NCI-H2029 treated with DMSO at 0.1 percent for 48 hours (cell line): ENCODE results near the gene PPM1F.
A peak's percentile ranks its signal among the peaks of the same experiment; 100 is the strongest.

Experiments used
- DNase-seq: peaks from one replicate; lab custom pipeline; 2025; lab: John Stamatoyannopoulos, UW

PPM1F gene

DNA sequence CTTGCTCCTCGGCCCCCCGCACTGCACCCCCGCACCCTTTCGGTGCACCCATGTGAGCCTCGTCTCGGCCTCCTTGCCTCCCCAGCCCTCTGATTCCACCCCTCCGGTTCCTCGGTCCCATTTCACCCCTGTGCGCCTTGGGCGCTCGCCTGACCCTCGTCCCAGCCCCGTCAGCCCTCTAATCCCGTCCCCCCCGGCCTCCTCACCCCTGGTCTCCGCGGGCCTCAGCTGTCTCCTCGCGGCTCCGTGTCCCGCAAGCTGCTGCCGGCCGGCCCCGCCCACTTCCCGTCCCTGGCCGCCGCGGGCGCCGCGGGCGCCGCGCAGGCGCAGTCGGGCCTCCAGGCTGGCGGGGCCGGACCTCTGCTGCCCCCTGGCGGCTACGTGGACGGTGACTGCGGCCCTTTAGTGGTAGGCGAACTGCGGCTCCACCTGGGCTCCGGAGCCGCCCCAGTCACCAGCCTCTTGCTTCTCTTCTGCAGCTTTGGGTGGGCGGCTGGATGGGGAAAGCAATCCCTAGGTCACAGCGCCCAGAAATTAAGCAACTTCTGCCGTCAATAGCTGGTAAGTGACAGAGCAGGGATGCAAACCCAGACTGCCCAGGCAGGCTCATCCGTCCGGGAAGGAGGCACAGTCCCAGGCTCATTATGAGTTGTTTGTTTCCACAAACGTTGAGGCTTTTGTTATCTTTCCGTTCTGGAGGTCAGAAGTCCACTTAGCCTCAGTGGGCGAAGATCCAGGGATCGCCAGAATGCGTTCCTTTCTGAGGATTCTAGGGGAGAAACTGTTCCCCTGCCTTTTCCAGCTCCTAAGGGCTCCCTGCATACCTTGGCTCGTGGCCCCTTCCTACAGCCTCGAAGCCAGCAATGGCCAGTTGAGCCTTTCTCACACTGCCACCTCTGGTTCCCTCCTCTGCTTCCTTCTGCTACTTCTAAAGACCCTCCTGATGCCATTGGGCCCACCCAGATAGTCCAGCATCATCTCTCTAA lies at the start of gene PPM1F:
Gene PPM1F, minus strand, starts transcription at position 263 of the 986 bp plus-strand sequence. CDS start 6,800 bp downstream, outside the sequence.
- DNase-seq = peak; percentile 28

DNA sequence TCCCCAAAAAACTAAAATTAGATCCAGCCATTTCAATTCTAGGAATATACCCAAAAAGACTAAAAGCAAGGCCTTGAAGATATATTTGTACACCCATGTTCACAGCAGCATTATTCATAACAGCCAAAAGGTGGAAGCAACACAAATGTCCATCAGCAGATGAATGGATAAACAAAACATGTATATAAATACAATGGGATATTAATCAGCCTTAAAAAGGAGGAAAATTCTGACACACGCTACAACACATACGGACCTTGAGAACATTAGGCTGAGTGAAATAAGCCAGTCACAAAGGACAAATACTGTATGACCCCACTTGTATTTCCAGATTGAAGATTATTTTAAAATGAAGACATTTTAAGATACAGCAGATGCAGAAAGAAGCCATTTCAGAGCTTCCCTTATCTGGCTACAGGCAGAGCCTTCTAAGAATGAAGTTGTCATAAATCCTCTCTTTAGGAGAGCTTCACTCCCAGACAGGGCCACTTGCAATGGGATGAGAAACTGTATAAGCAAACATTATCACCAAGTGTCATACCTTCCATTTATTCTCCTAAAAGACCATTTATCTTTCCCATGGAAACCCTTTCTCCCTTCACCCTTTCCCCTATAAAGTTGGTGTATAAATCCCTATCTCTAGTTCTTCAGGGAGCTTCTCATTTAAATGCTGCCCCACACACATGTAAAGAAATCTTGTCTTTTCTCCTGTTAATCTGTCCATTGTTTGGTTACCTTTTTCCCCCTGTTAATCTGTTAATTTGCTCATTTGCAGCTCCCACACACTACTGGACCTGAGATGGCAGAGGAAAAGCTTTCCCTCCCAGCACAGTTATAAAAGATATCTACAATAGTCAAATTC lies 49.2 kb upstream of the PPM1F start:
- no peak for DNase-seq

DNA sequence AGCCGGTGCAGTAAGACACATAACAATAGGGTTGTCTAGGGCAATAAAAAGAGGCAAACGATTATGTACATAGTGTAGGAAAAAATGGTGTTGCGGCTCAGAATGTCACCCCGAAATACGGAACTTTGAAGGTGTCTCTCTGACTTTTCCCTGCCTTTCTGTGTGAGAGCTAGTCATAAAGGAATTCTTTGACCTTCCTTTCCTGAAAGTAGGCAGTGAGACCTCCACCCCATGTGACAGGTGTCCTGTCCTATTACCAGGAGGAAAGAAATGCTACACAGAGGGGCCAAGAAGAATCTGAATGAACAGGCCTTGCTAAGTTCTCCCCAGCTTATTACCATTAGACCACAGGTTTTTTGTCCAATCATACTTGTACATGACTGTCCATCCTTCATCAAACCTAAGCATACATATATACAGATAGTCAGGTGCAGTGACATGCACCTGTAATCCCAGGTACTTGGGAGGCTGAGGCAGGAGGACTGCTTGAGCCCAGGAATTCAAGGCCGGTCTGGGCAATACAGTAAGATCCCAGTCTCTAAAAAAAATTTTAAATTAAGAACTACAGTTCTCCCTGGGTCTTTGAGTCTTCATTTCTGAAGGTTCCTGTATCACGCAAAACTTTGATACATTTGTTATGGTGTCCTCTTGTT lies 46.1 kb upstream of the PPM1F start:
- DNase-seq = no peak

DNA sequence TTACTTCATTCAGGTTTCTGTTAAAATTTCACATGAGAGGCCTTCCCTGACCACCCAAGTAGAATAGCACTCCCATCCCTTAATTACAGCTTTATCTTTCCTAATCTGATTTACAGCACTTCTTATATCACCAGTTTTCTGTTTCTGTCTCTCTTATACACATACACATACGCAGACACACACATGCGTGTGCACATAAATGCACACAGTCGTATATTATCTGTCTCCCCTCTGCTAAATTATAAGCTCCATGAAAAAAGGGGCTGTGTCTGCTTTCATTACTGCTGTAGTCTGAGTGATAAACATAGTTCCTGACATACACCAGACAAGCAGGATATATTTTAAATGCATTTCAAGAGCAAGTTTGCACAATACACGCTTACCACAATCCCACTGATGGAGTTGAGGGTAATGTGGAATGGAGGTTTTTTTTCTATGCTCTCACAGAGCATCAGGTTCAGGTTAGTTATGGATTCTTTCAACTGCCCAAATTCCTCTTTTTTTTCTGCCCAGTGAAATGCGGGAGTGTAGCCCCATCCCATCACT lies 43.6 kb upstream of the PPM1F start:
- DNase-seq = no peak

GRCh38 chr22:21995660-21996059 lies 43.0 kb upstream of the PPM1F start:
- DNase-seq = no peak

DNA sequence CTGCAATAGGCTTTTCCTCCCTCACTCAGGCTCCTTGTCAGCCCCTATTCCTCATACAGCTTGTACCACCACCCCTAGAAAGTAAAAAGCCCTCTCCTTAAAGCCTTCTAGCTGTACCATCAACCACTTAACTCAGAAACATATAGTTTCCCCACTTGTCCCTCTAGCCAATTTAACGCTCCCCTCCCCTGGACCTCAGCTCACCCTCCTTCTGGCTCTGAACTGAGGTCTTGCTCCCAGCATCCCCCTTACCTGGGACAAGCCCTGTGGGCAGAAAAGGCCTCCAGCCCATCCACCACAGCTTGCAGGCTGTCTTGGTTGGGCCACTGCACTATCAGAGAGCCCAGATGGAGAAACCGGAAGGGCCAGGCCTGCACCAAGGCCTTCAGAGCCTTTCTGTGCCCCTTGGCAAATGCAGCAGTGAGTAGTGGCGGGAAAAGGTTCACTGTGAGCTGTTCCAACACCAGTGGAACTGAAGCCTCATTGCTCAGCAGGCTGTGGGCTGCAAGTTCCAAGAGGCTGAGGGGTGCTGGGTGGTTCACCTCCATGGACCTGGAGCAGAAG lies 42.3 kb upstream of the PPM1F start:
- DNase-seq = no peak

GRCh38 chr22:21992593-21993237 lies 40.1 kb upstream of the PPM1F start:
- DNase-seq = no peak

GRCh38 chr22:21991774-21992173 lies 39.1 kb upstream of the PPM1F start:
- DNase-seq = no peak

DNA sequence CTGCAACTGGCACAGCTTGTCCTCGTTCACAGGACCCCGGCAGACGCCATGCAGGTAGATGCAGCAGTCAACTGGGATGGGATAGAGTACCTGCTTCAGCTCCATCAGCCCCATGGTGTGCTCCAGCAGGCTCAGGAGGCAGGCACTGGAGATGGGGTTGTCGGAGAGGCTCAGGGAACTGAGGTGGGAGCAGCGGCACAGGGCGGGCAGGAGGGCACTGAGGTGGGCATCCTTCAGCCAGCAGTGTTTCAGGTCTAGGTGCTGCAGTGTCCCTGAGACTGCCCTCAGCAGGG lies 38.6 kb upstream of the PPM1F start:
- DNase-seq = no peak

- no peak for DNase-seq
These were observed 38.0 kb upstream of the PPM1F start for GRCh38 chr22:21990445-21991303.

DNA sequence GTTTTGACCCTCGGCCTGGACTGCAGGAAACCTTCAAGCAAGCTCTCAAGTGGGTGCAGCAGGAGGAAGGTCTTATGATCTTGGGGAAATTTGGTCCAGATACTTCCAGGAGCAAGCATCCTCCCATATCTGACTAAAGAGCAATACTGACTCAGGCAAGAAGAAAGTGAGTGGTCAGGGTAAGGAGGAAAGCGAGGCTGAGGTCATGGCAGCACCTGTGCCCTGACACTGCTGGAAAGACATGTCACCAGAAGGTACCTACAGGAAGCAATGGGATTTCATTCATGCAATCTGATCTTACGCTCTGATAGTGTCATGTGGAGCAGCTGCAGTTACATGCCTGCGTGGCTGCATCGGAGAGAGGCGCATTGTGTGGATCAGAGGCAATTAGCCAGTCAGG lies 36.4 kb upstream of the PPM1F start:
- DNase-seq = no peak

DNA sequence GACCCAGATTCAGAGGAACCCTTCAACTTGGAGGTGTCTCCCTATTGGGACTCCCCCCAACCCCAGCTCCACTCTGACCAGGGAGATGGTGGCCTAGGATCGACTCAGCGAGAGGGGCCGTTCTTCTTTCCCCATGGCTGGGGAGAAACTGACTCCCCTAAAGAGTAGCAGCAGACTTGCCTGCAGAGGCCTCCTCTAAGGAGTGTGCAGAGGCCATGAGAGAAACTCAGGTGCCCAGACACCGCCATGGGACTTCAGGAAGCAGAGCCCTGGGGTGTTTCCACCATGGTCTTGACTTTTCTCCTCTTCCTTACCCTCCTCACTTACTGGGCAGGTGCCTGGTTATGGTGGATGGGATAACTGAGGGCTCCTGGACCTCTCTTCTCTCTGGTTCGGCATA lies 32.6 kb upstream of the PPM1F start:
- DNase-seq = no peak

GRCh38 chr22:21984793-21985192 lies 32.1 kb upstream of the PPM1F start:
- no peak for DNase-seq

DNA sequence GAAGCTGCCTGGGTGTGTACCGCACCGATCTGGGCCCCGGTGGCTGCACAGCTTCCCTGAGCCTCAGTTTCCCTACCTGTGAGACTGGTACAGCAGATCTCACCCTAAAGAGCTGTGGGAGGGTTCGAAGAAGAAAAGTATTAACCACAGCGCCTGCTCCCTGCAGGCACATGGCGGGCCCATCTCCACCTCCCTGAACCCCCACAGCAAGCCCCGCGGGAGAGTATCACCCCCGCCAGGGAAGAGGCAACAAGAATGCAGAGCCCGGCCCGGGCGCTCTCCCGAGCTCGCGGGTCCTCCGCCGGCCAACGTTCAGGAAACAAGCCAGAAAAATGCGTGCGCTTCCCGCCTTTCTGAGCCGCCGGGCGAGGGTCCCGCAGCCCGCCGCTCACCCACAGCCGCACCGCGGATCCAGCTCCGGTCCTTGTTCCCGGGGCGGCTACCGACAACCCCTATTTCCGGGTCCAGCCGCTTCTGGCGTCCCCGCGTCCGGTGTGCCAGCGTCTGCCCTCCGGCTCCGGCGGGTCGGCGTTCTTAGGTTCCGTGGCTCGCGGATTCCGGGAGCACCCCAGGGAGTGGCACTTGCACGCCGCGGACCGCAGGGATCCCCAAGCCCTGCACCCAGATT lies 29.8 kb upstream of the PPM1F start, which contains the start of gene TOP3B:
Gene TOP3B, minus strand, starts transcription at position 450 of the 628 bp plus-strand sequence. CDS start 7,078 bp downstream, outside the sequence.
- DNase-seq = peak; percentile 19

- DNase-seq = no peak
These were observed 29.2 kb upstream of the PPM1F start for GRCh38 chr22:21981874-21982273.

- no peak for DNase-seq
These were observed 27.9 kb upstream of the PPM1F start for GRCh38 chr22:21980547-21980946.

DNA sequence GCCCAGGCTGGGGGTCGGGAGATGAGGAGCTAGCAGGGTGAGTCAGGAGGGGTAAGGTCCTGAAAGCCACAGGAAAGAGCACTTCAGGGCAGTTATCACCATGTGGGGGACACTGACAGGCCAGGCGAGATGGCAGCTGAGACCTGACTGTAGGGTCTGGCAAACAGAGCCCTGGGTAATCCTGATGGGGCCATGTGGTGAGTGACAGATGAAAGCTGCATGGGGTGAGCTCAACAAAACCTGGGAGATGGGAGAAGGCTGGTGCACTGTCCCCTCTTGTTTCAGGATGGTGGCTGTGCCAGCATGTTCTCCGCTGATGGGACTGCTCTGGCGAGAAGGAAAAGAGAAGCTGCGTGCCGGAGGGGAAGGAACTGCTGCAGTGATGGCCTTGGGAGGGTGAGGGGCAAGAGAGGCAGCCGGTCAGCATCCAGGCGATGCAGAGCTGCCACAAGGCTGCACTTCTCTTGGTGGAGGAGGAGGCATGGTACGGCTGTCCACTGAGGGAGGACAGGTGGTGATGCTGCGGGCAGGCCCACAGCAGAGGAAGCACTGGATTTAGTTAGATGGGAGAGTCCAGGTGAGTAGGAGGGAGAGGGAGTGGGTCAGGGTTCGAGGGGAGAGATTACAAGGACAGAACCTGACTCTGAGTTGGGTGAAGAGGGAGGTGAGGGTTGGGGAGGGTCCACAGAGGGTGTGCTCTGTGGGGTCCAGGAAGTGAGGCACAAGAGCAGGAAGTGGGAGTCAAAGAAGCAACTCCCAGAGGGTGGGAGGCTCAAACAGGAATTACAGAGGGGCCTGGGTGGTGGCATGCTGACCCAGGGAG lies 26.1 kb upstream of the PPM1F start:
- no peak for DNase-seq

- DNase-seq = no peak
These were observed 25.2 kb upstream of the PPM1F start for GRCh38 chr22:21977814-21978213.

DNA sequence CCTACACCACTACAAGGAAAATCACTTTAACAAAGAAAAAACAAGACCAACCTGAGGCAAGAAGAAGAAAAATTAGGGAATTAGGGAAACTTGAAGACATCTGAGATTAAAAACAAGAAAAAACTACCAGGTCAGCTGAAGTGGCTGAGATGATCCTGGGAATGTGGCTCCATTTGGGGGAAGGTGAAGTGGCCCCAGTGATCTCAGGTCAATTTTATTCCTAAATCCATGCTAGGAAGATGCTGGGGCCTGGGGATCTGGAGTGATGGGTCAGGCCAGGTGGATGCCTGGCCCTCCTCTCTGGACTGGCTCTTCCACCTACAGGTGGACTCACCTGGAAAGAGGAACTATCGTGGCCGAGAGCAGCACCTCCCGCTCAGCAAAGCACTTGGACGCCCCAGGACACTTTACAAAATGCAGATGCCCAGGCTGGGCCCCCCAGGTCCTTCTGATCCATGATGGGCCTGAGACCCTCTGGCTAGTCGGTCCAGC lies 23.3 kb upstream of the PPM1F start:
- no peak for DNase-seq
